AG09319 (cell line): ENCODE measurements around the gene SEMA3B.

Source experiments
- DNase-seq: peaks from one replicate; pipeline ENCODE4 v3.0.0-alpha.2; 2010; ENCODE audit warnings: low read depth; ENCODE audit errors: extremely low read depth
- TF ChIP-seq, protein P1 (sequence below): IDR thresholded peaks from 2 replicates; pipeline ENCODE4 v1.5.1; 2011; ENCODE audit warnings: low read depth, mild to moderate bottlenecking, inconsistent platforms, low read length, moderate library complexity

The SEMA3B gene

DNA sequence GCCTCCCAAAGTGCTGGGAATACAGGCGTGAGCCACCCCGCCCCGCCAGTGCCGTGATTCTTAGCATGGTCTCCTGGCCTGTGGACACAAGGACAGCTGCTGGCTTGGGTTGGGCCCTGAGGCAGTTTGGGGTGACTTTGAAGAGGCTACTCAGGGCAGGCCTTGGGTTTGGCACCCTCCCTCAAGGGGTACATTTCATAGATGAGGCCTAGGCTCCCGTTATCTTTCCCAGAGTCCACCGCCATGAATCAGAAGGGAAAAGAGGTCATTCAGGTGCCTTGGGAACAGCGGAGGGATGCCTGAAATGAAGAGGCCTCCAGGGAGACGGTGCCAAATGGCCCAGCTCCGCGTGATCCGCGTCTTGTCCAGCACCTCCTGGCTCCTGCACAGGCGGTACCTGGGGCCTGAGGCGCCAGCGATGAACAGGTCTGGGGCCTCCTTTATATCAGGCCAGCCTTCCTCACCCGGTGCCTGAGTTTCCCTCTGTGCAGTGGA lies 23.6 kb upstream of the SEMA3B start:
- TF ChIP-seq, protein P1, sequence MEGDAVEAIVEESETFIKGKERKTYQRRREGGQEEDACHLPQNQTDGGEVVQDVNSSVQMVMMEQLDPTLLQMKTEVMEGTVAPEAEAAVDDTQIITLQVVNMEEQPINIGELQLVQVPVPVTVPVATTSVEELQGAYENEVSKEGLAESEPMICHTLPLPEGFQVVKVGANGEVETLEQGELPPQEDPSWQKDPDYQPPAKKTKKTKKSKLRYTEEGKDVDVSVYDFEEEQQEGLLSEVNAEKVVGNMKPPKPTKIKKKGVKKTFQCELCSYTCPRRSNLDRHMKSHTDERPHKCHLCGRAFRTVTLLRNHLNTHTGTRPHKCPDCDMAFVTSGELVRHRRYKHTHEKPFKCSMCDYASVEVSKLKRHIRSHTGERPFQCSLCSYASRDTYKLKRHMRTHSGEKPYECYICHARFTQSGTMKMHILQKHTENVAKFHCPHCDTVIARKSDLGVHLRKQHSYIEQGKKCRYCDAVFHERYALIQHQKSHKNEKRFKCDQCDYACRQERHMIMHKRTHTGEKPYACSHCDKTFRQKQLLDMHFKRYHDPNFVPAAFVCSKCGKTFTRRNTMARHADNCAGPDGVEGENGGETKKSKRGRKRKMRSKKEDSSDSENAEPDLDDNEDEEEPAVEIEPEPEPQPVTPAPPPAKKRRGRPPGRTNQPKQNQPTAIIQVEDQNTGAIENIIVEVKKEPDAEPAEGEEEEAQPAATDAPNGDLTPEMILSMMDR, result no peak
- DNase-seq, result no peak

DNA sequence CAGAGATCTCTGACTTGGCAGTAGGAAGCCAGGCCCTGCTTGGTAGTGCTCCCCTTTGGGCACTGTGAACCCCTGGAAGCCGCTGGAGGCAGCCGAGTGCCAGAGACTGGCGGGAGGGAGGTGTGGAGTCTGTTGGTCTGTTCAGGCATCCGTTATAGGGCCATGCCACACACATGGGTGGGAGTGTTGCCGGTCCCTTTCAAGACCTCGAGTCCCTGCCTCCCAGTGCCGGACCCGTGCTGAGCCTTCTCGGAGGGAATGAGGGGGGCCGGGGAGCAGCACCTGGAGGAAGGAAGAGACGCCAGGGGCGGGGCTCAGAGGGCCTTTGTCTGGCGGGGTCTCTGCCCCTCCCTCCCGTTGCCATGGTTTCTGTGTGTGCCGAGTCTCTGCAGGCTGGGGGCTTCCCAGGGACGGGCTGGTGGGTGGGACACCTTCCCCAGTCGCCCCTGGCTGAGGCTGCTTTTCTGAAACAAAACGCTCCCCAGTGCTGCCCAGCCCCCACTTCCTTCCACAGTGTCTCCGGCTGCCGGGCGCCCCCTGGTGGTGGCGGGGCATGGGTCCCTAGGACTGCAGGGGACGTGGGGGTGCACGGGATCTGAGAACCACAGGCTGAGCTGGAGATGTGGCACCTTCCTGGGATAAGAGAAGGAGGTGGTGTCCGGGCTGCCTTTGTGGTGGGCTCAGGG lies 23.0 kb upstream of the SEMA3B start:
- no peak for DNase-seq
- TF ChIP-seq, protein P1, result peak; percentile 100

DNA sequence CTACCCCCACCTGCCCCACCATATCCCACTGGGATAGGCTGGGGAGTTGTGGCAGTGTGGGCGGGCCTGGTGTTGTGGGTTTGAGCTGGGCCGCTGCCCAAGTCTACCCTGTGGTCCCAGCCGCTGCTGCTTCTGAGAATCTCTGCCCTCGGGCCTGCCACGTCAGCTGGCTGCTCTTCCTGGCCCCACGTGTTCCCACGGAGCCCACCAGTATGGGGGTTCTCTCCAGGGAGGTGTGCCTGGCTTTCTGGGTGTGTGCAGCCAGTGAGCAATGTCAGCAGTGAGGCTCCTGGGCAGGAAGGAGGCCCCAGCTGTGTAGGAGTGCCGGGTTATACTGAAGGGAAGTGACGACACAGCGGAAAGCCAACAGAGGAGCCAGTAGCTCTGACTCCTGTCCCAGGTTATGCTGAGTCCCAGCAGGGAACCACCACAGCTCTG lies 22.4 kb upstream of the SEMA3B start:
- TF ChIP-seq, protein P1, result no peak
- DNase-seq, result no peak

DNA sequence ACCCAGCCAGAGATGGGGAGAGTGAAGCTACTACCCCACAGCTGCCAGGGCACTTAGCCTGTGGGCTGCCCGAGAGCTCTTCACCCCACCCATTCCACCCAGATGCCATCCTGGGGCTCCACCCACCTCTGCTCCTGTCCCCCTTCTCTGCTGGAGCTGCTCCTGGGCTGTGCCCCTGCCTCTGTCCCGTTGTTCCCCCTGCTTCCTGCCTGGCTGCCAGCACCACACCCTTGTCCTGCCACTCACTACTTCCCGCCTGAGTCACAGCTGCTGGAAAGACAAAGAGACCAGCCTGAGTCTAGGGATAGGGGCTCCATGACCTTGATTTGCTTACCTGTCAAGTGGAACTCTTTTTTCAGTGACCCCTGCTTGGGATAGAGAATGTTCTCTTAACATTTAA lies 20.6 kb upstream of the SEMA3B start:
- TF ChIP-seq, protein P1, result no peak
- DNase-seq, result no peak

DNA sequence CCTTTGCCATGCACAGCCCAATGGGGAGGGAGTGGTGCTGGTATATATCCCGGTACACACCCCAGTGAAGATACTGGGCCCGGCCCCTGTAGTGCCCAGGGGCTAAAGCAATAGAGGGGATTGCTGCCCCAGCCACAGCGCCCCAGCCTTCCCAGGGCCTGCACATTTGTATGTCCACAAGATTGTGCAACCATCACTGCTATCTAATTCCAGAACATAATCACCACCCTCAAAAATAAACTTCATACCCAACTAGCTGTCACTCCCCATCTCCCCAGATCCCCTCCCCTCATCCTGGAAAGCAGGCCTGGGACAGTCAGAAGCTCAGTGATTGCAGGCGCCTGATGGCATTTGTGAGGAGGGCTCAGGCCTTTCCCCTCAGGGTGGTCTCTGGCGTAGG lies 19.5 kb upstream of the SEMA3B start:
- DNase-seq, result no peak
- TF ChIP-seq, protein P1, result no peak

DNA sequence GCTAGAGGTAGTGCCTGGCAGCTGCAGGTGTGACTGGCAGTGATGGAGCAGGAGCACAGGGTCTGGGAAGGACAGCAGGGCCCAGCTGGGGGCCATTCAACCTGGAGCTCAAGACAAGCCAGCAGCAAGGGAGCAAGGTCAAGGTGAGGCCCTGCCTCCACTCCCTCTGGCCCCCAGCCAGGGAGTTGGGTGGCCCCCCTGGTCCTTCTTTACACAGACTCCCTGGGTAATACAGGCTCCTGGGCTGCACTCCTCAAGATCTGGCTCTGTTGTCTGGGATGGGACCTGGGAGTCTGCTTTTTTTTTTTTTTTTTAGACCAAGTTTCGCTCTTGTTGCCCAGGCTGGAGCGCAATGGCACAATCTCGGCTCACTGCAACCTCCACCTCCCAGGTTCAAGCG lies 18.4 kb upstream of the SEMA3B start:
- TF ChIP-seq, protein P1, result no peak

DNA sequence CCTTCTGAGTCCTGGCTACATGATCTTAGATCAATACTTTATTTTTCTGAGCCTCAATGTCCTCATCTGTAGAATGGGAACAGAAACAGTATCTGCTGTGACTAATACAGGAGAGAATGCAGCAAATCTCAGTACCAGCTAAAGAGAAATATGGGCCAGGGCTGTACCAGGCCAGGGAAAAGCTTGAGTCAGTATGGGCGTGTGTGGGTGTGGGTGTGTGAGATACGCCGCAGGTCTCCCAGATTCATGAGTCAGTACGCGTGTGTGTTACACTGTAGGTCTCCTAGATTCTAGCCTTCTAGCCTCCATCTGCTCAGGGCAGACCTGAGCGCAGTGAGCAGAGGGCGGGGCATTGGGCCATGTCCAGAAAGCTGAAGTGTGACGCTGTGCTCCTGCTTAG lies 17.7 kb upstream of the SEMA3B start:
- DNase-seq, result no peak
- TF ChIP-seq, protein P1, result no peak

More for the DNA sequence above, 18.4 kb upstream of the SEMA3B start:
- DNase-seq, result no peak
